ENCODE results near the gene TFDP2. TPM values are rescaled to one million over a fixed set of nuclear protein-coding genes. Genes with fewer than 3 reads are reported as not detected.
"Not testable (repeated sequence)": the region's sequence is repeated elsewhere in the genome, so short reads cannot be mapped to it uniquely, and the experiment has no call there.

TFDP2 gene
- polyA plus RNA-seq, 5 donors: 38.7 to 61.2 (median 56.2) TPM

- no peak for DNase-seq
These were observed 72.0 kb downstream of the TFDP2 start for GRCh38 chr3:142077155-142077858.

- not testable (repeated sequence) for DNase-seq
These were observed 73.7 kb downstream of the TFDP2 start for GRCh38 chr3:142075656-142076055.

- DNase-seq: no peak
These were observed 76.5 kb downstream of the TFDP2 start for GRCh38 chr3:142072816-142073215.

- no peak for DNase-seq
These were observed 83.4 kb downstream of the TFDP2 start for GRCh38 chr3:142065932-142066331.

- DNase-seq: no peak
These were observed 84.0 kb downstream of the TFDP2 start for GRCh38 chr3:142065344-142065743.

- no peak for DNase-seq
These were observed 84.9 kb downstream of the TFDP2 start for GRCh38 chr3:142064454-142064853.

- DNase-seq: no peak
These were observed 92.0 kb downstream of the TFDP2 start for GRCh38 chr3:142057331-142057725.

GRCh38 chr3:142056656-142057330 lies 92.6 kb downstream of the TFDP2 start:
- DNase-seq: no peak

- no peak for DNase-seq
These were observed 95.5 kb downstream of the TFDP2 start for GRCh38 chr3:142053835-142054234.

- no peak for DNase-seq
These were observed 96.1 kb downstream of the TFDP2 start for GRCh38 chr3:142053244-142053643.

GRCh38 chr3:142051351-142051750 lies 98.0 kb downstream of the TFDP2 start:
- DNase-seq: no peak

GRCh38 chr3:142047021-142047369 lies 102.3 kb downstream of the TFDP2 start:
- no peak for DNase-seq

GRCh38 chr3:142046320-142047020 lies 102.9 kb downstream of the TFDP2 start:
- no peak for DNase-seq

GRCh38 chr3:142040941-142041491 lies 108.3 kb downstream of the TFDP2 start:
- DNase-seq: no peak

GRCh38 chr3:142035308-142035922 lies 113.9 kb downstream of the TFDP2 start:
- DNase-seq: no peak

- DNase-seq: no peak
These were observed 116.1 kb downstream of the TFDP2 start for GRCh38 chr3:142033292-142033691.

GRCh38 chr3:142031575-142031974 lies 117.8 kb downstream of the TFDP2 start:
- no peak for DNase-seq

- DNase-seq: no peak
These were observed 119.6 kb downstream of the TFDP2 start for GRCh38 chr3:142029791-142030190.

- DNase-seq: no peak
These were observed 120.2 kb downstream of the TFDP2 start for GRCh38 chr3:142029052-142029642.

- peak; percentile 59 to 63 for DNase-seq
These were observed 121.0 kb downstream of the TFDP2 start for GRCh38 chr3:142028243-142028777.

GRCh38 chr3:142027735-142028134 lies 121.6 kb downstream of the TFDP2 start:
- peak; percentile 18 to 20 for DNase-seq
